Right kidney (tissue), 1 donor: ENCODE results near the gene MOCS3.
"Not testable (repeated sequence)": the region's sequence is repeated elsewhere in the genome, so short reads cannot be mapped to it uniquely, and the experiment has no call there.

ENCODE experiments used
- DNase-seq: peaks from one replicate; pipeline ENCODE4 v3.0.0-alpha.2; 2016

Gene MOCS3

GRCh38 chr20:50930976-50931305, 27.7 kb upstream of the MOCS3 start:
- peak; percentile 74 for DNase-seq

GRCh38 chr20:50931306-50932015, 27.2 kb upstream of the MOCS3 start, which contains the start of gene ADNP:
ADNP (minus strand) TSS chr20:50931437; CDS start chr20:50903996, 27,441 bp downstream.
- peak; percentile 99 for DNase-seq

- DNase-seq, result no peak
Observed at GRCh38 chr20:50932016-50932485, 26.6 kb upstream of the MOCS3 start.

GRCh38 chr20:50932691-50933280, 25.8 kb upstream of the MOCS3 start:
- DNase-seq, result no peak

GRCh38 chr20:50933589-50933988, 25.0 kb upstream of the MOCS3 start:
- DNase-seq, result no peak

GRCh38 chr20:50943069-50943468, 15.5 kb upstream of the MOCS3 start:
- DNase-seq, result no peak

GRCh38 chr20:50948132-50948785, 10.4 kb upstream of the MOCS3 start:
- DNase-seq, result no peak

GRCh38 chr20:50953196-50953595, 5.4 kb upstream of the MOCS3 start:
- no peak for DNase-seq

- no peak for DNase-seq
Observed at GRCh38 chr20:50953821-50954220, 4.8 kb upstream of the MOCS3 start.

- no peak for DNase-seq
Observed at GRCh38 chr20:50957276-50957675, 1.3 kb upstream of the MOCS3 start.

GRCh38 chr20:50957798-50958614, 612 bp upstream of the MOCS3 start, which contains the start of gene DPM1:
DPM1 (minus strand) TSS chr20:50958532; CDS start chr20:50958523, 9 bp downstream.
- DNase-seq, result peak; percentile 95

- DNase-seq, result no peak
Observed at GRCh38 chr20:50959543-50960126, 1.0 kb downstream of the MOCS3 start.

GRCh38 chr20:50967586-50967985, 9.0 kb downstream of the MOCS3 start:
- DNase-seq, result peak; percentile 28

GRCh38 chr20:50968289-50968688, 9.7 kb downstream of the MOCS3 start:
- no peak for DNase-seq

GRCh38 chr20:50969435-50969834, 10.8 kb downstream of the MOCS3 start:
- no peak for DNase-seq

GRCh38 chr20:50969912-50970311, 11.3 kb downstream of the MOCS3 start:
- no peak for DNase-seq

- DNase-seq, result no peak
Observed at GRCh38 chr20:50975701-50976330, 17.2 kb downstream of the MOCS3 start.

GRCh38 chr20:50977066-50978021, 18.7 kb downstream of the MOCS3 start:
- no peak for DNase-seq

GRCh38 chr20:50978533-50978932, 19.9 kb downstream of the MOCS3 start:
- DNase-seq, result not testable (repeated sequence)

GRCh38 chr20:50980071-50980681, 21.6 kb downstream of the MOCS3 start:
- DNase-seq, result no peak
